ENCODE results near the gene TCEAL7.
"Not testable (repeated sequence)": the region's sequence is repeated elsewhere in the genome, so short reads cannot be mapped to it uniquely, and the experiment has no call there.

Gene TCEAL7, protein sequence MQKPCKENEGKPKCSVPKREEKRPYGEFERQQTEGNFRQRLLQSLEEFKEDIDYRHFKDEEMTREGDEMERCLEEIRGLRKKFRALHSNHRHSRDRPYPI

DNA sequence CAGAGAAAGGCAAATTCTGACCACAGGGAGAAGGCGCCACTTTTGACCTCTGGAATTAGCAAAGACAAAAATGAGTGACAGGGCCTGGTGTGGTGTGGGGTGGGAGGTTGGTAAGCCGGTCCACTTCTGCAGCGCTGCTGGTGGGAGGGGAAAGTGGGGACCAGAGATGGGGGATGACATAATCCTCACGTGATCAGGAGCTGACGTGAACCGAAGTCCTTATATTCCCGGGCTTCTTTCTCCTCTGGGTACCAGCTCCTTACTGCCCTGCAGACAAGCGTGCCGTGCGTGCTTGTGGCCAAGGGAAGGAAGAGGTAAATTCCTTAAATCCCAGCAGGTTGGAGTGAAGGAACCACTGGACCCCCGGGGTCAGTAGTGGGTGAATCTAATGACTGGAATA, at the start of gene TCEAL7:
Gene TCEAL7, plus strand, starts transcription at position 249 of the 400 bp plus-strand sequence. CDS start 1,165 bp downstream, outside the sequence.
- no peak for DNase-seq

- DNase-seq: no peak
Measured at GRCh38 chrX:103293118-103293517, 36.9 kb upstream of the TCEAL7 start.

DNA sequence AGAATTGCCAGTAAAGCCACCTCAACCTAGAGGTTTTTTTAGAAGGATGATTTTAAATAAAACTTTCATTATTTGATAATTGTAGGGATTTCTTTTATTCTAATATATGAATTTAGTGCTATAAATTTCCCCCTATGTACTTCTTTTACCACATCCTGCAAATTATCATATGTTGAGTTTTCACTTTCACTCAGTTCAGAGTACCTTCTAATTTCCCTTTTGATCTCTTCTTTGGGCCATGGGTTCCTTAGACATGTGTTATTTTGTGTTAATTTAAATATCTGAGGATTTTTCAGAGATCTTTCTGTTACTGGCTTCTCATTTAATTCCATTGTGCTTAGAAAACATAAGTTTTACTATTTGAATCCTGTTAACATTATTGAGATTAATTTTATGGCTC, 25.3 kb upstream of the TCEAL7 start:
- no peak for DNase-seq

GRCh38 chrX:103305666-103306065, 24.4 kb upstream of the TCEAL7 start:
- not testable (repeated sequence) for DNase-seq

GRCh38 chrX:103309860-103310554, 20.0 kb upstream of the TCEAL7 start:
- DNase-seq: no peak

GRCh38 chrX:103310555-103311398, 19.3 kb upstream of the TCEAL7 start, which contains the start of gene BEX2:
Gene BEX2 (minus strand): TSS chrX:103310990. CDS start chrX:103309976, 1,014 bp downstream.
- DNase-seq: peak; percentile 77

- no peak for DNase-seq
Measured at GRCh38 chrX:103311399-103311780, 18.6 kb upstream of the TCEAL7 start.

GRCh38 chrX:103330681-103331288, 746 bp downstream of the TCEAL7 start:
- no peak for DNase-seq

DNA sequence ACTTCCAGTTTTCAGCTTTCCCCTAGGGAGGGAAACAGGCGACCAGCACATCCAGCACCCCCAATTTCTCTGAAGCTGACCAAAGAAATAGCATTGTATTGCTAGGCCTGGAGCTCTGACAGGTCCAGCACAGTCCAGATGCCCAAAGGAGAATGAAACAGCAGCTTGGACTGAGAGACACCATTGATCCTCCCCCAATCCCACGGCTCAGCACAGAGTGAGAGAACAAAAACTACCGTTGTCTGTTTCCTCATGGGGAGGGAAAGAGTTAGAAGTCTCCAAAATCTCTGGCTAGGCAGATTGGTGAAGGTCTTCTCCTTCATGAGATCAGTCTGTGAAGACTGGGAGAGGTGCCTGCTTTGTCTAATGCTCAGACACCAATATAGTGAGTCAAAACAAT, 8.6 kb downstream of the TCEAL7 start:
- DNase-seq: no peak

- peak; percentile 31 for DNase-seq
Measured at GRCh38 chrX:103343105-103343504, 13.1 kb downstream of the TCEAL7 start.

DNA sequence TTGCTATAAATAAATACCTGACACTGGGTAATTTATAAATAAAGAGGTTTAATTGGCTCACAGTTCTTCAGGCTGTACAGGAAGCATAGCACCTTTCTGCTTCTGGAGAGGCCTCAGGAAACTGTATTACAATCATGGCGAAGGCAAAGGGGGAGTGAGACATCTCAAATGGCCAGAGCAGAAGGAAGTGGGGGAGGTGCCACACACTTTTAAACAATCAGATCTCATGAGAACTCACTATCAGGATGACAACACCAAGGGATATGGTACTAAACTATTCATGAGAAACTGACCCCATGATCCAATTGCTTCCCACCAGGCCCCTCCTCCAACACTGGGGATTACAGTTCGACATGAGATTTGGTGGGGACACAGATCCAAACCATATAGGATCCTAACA, 14.6 kb downstream of the TCEAL7 start:
- no peak for DNase-seq

DNA sequence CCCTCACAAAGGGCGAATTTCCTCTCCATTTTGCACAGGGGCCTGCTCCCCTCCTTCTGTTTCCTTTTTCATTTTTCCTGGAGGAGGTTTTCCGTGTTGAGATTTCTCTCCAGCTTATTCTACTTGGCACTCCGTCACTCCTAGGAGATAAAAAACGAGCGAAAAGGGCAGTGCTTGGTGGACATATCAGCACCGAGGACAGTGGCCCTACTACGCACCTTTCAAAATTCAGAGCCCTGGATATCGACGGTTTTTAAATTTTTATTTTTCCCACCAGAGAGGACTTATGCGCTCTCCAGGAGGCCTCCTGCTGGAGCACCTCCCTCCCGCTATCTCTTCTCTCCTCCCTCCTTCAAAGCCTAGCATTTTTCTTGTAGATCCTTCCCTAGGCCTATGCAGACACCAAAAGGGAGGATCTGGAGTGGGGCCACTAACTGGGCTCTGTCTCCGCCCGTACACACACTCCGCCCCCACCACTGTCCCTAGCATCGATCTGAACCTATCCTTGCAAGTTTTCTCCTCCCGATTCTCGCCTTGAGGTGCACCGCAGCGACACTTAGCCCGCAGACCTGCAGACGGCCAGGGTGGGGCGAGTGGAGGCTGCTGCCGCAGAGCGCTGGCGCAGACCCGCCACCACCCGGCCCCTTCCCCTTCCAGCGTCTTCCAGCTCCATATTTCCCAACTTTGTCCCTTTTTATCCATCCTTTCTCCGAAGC, 17.8 kb downstream of the TCEAL7 start:
- DNase-seq: no peak

- no peak for DNase-seq
Measured at GRCh38 chrX:103356130-103356798, 26.2 kb downstream of the TCEAL7 start, which contains the start of gene TCEAL9. Gene TCEAL9 (plus strand): TSS chrX:103356506. CDS start chrX:103357685, 1,179 bp downstream.

DNA sequence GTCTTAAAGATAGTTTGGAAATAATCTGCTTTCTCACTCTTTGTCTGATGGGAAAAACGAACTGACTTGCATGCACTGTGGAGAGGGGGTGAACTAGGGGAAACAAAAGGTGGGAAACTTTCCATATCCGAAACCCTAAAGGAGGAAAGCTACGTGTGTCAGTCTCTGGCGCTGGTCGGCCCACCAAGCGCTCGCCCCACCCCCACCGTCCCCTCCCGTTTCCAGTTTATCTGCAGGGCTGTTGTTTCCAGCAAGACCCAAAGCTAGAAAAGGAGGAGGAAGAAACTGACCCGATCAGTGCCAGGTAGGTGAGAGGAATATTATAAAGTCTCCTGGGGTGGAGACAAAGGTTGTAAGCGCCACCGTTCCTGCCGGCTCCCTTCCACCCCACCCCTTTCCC, 26.8 kb downstream of the TCEAL7 start:
- DNase-seq: no peak

DNA sequence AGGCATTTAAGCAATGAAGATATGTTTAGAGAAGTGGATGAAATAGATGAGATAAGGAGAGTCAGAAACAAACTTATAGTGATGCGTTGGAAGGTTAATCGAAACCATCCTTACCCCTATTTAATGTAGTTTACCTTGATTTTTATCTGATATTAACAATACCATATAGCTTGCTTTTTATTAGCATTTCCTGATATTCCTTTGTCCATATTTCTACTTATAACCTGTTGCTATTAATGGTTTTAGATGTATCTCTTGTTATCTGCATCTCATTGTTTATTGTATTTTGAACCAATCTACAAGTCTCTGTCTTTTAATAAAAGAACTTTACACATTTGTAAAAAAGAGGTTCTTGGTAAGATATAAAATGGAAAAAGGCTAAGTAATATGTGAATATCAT, 27.8 kb downstream of the TCEAL7 start:
- DNase-seq: no peak

DNA sequence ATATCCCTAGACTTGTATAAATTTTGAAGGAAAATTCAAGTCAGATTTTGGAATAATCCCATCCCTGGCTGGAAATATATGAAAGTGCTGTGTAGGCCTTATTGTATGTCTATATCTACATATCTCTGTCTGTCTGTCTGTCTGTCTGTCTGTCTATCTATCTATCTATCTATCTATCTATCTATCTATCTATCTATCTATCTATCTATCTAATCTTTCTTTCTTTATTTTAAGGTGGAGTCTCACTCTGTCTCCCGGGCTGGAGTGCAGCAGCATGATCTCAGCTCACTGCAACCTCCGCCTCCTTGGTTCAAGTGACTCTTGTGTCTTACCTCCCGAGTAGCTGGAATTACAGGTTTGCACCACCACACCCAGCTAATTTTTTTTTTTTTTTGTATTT, 29.6 kb downstream of the TCEAL7 start:
- DNase-seq: not testable (repeated sequence)

- DNase-seq: no peak
Measured at GRCh38 chrX:103360092-103360491, 30.1 kb downstream of the TCEAL7 start.

GRCh38 chrX:103360916-103361315, 30.9 kb downstream of the TCEAL7 start:
- no peak for DNase-seq

- no peak for DNase-seq
Measured at GRCh38 chrX:103361798-103362197, 31.8 kb downstream of the TCEAL7 start.

DNA sequence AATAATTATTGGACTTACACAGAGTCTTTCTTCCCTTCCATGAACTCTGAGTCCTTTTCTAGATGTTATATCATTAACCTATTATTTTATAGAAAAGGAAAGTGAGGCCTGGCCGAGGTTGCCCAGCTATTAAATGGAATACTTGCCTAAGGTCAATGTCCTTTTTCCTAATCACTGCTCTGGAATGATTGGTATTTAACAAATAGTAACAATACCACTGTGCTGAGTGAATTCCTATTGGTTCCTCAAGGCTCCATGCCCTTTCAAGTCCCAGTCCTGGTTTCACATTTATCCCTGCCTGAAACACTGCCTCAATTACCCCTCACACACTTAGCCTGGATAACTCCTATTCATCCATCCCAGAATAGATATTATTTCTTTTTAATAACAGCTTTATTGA, 32.4 kb downstream of the TCEAL7 start:
- DNase-seq: no peak

DNA sequence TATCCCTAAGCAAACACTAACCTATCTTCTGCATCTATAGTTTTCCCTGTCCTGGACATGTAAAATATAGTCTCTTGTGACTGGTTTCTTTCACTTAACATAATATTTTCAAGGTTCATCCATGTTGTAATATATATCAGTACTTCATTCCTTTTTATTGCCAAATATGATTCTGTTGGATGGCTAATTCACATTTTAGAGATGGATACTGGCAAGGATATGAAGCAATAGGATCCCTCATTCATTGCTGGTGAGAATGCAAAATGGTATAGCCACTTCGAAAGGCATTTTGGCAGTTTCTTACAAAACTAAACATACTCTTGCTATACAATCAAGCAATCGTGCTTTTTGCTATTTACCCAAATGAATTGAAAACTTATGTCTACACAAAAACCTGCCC, 33.0 kb downstream of the TCEAL7 start:
- no peak for DNase-seq

DNA sequence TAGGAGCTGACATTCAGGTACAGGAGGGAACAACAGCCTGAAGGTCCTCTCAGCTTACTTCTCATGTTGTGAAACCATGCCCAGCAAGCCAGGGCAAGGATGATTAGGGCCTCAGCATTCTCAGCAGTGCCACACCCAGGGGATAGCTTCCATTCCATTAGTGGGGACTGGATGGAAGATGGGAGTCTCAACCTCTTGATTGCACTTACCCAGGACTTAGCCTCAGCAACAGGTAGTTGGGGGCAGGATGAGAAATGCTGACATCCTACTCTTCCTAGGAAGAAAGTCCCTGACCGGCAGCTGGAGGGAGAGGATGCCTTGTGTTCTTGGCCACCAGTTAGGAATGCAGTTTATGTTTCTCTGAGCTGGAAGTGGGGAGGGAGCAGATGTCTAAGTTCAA, 37.5 kb downstream of the TCEAL7 start:
- no peak for DNase-seq
